Esophagus muscularis mucosa (tissue), 4 donors: ENCODE data around the gene KBTBD13. TPM values are rescaled to one million over a fixed set of nuclear protein-coding genes. Genes with fewer than 3 reads are reported as not detected.

Experiments
- DNase-seq: peaks from one replicate; pipeline ENCODE4 v3.0.0-alpha.2; 2017; ENCODE audit errors: extremely low spot score
- H3K27ac ChIP-seq, 4 donors: fragments of 200-600 bp; sonication (generic); replicated peaks in 1 of 4; 1 replicate in 3 of 4; 2 replicates in 1 of 4; pipeline ENCODE4 v1.5.1; 2016 to 2019; ENCODE audit warnings: mild to moderate bottlenecking in 1 of 4
- H3K27me3 ChIP-seq, 4 donors: fragments of 200-600 bp; sonication (generic); one replicate each; pipeline versions ENCODE4 v1.5.1 to v1.6.0; 2016 to 2019
- H3K36me3 ChIP-seq, 4 donors: fragments of 200-600 bp; sonication (generic); one replicate each; pipeline ENCODE4 v1.5.1; 2016 to 2019
- H3K4me1 ChIP-seq, 4 donors: fragments of 200-600 bp; sonication (generic); one replicate each; pipeline ENCODE4 v1.5.1; 2016 to 2019
- H3K4me3 ChIP-seq, 4 donors: fragments of 200-600 bp; sonication (generic); 1 replicate in 2 of 4; 2 replicates in 2 of 4; pipeline ENCODE4 v1.5.1; 2016 to 2019; ENCODE audit warnings: mild to moderate bottlenecking in 4 of 4, moderate library complexity in 1 of 4
- H3K9me3 ChIP-seq, 4 donors: fragments of 200-600 bp; sonication (generic); 1 replicate in 3 of 4; 2 replicates in 1 of 4; pipeline ENCODE4 v1.5.1; 2016 to 2019
- EP300 ChIP-seq: sonication (generic); formaldehyde crosslinking; IDR thresholded peaks from one replicate; pipeline ENCODE4 v1.6.1; 2017; ENCODE audit warnings: antibody characterized with exemption
- POLR2A ChIP-seq: fragments of 450-650 bp; IDR thresholded peaks from one replicate; pipeline ENCODE4 v1.6.1; 2017; ENCODE audit warnings: antibody characterized with exemption, moderate library complexity, mild to moderate bottlenecking, low read depth
- POLR2AphosphoS5 ChIP-seq, 2 donors: sonication (generic); formaldehyde crosslinking; IDR thresholded peaks; one replicate each; pipeline ENCODE4 v1.6.1; 2017; ENCODE audit warnings: antibody characterized with exemption in 2 of 2
- WGBS: methylation state at CpG from one replicate; pipeline ENCODE4 v1.1.5; 2018; 5-methylcytosine and 5-hydroxymethylcytosine counted together
- intact Hi-C: fragments of 100-400 bp; cut with DNase I; formaldehyde crosslinking; loops from one replicate; pipeline ENCODE4 v1.15.1; 2023
- total RNA-seq, 4 donors: library from RNA; depleted of rRNA; stranded (reverse); fragments of >200 nt; gene quantifications; one replicate each; pipeline versions ENCODE4 v1.1.0 to v1.2.1, GENCODE V29; 2016
- TF ChIP-seq, protein P1 (sequence below), 3 experiments: fragments of 200-600 bp in 2 of 3; fragments of 450-650 bp in 1 of 3; sonication (generic) in 2 of 3; IDR thresholded peaks; one replicate each; pipeline ENCODE4 v1.5.1; 2017 to 2019; ENCODE audit warnings: antibody characterized with exemption in 3 of 3, mild to moderate bottlenecking in 2 of 3, moderate library complexity in 1 of 3

Gene KBTBD13
- total RNA-seq, 4 donors from 2014 or later: 0.17 TPM; not detected in 3

GRCh38 chr15:65057549-65057940 lies 19.0 kb upstream of the KBTBD13 start:
- Histone ChIP-seq H3K27me3 (no peaks in the 10 kb centered on the region), H3K27ac (peak overlapping the region; percentile 95 to 98 (median 96)), H3K4me3 (no peak overlapping the region), H3K36me3 (peaks cover 28 to 65% (median 40%) of the 10 kb centered on the region in 4 donors), H3K9me3 (no peaks in the 10 kb centered on the region), H3K4me1 (peaks cover 44 to 85% (median 84%) of the 10 kb centered on the region in 4 donors)
- TF ChIP-seq POLR2A: no peak
- TF ChIP-seq, protein P1, sequence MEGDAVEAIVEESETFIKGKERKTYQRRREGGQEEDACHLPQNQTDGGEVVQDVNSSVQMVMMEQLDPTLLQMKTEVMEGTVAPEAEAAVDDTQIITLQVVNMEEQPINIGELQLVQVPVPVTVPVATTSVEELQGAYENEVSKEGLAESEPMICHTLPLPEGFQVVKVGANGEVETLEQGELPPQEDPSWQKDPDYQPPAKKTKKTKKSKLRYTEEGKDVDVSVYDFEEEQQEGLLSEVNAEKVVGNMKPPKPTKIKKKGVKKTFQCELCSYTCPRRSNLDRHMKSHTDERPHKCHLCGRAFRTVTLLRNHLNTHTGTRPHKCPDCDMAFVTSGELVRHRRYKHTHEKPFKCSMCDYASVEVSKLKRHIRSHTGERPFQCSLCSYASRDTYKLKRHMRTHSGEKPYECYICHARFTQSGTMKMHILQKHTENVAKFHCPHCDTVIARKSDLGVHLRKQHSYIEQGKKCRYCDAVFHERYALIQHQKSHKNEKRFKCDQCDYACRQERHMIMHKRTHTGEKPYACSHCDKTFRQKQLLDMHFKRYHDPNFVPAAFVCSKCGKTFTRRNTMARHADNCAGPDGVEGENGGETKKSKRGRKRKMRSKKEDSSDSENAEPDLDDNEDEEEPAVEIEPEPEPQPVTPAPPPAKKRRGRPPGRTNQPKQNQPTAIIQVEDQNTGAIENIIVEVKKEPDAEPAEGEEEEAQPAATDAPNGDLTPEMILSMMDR (IDR thresholded peaks at IDR 0.05): no peak
- TF ChIP-seq EP300: no peak
- TF ChIP-seq POLR2AphosphoS5 (IDR thresholded peaks at IDR 0.05): no peak
- intact Hi-C loops: no loop called here
- WGBS: 94% methylated on average over 4 of the region's 8 CpGs
- DNase-seq: no peak

- no peaks in the 10 kb centered on the region for H3K27me3 ChIP-seq
- H3K4me1 ChIP-seq: peaks cover 46 to 97% (median 95%) of the 10 kb centered on the region in 4 donors
- DNase-seq: no peak
- H3K36me3 ChIP-seq: peaks cover 25 to 59% (median 32%) of the 10 kb centered on the region in 4 donors
- intact Hi-C loops: no loop called here
- peak overlapping the region; percentile 95 to 98 (median 96) for H3K27ac ChIP-seq
- WGBS: 84% methylated on average over 3 of the region's 16 CpGs
- no peaks in the 10 kb centered on the region for H3K9me3 ChIP-seq
- no peak overlapping the region for H3K4me3 ChIP-seq
- no peak for TF ChIP-seq EP300
- TF ChIP-seq, protein P1 (IDR thresholded peaks at IDR 0.05): no peak
- no peak for TF ChIP-seq POLR2A
- TF ChIP-seq POLR2AphosphoS5 (IDR thresholded peaks at IDR 0.05): no peak
These were observed 17.9 kb upstream of the KBTBD13 start for GRCh38 chr15:65058394-65059368.

DNA sequence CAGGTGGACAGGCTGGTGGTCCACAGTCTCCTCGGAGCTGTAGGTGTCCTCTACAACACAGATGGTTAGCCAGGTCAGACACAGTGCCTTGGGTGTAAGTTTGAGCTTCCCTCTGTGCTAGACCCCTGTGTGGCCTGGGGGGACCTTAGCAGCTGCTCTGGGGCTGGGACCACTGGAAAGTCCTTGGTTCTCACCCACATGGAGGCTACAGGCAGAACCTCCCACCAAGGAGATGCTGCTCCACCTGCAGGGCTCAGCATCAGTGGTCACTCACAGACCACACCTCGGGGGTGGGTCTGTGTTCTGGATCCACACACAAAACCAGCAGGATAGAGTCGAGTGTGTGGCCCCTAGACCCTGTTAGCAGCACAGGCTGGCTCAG lies 17.2 kb upstream of the KBTBD13 start:
- H3K4me1 ChIP-seq: peaks cover 50 to 100% (median 99%) of the 10 kb centered on the region in 4 donors
- H3K9me3 ChIP-seq: no peaks in the 10 kb centered on the region
- intact Hi-C loops: no loop called here
- H3K27me3 ChIP-seq: no peaks in the 10 kb centered on the region
- DNase-seq: no peak
- H3K4me3 ChIP-seq: no peak overlapping the region
- TF ChIP-seq POLR2AphosphoS5 (IDR thresholded peaks at IDR 0.05): no peak
- TF ChIP-seq, protein P1 (IDR thresholded peaks at IDR 0.05): no peak
- TF ChIP-seq POLR2A: no peak
- no peak for TF ChIP-seq EP300
- H3K36me3 ChIP-seq: peaks cover 21 to 55% (median 28%) of the 10 kb centered on the region in 4 donors
- peak overlapping the region; percentile 95 to 98 (median 96) for H3K27ac ChIP-seq
- 95% methylated on average over 3 of the region's 3 CpGs for WGBS

DNA sequence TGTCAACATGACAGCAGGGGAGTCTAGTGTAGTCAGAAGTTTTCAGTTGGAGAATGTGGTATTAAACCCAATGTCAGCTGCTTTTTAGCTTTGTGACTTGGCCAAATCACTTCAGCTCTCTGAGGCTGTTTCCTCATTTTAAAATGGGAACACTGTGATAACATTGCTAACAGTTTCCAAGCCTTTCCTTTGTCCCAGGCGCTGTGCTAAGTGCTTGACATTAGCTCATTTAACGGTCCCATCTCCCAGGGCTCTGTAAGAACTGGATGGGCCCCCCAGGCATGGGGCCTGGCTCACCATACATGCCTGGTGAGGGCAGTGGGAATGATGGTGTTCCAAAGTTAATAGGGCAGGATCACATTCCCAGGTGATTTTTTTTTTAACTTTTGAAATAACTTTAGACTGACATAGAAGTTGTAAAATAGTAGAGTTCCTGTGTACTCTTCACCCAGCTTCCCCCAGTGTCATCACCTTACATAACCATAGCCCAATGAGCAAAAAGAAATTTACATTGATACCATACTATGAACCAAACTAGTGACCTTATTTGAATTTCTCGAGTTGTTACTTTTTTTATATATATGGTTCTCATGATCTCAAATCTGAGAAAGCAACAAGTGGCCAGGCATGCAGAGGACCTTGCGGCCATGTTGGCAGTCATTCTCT lies 16.5 kb upstream of the KBTBD13 start:
- 75% methylated on average over 4 of the region's 4 CpGs for WGBS
- Histone ChIP-seq H3K9me3 (no peaks in the 10 kb centered on the region), H3K36me3 (peaks cover 16 to 49% (median 26%) of the 10 kb centered on the region in 4 donors), H3K4me1 (peaks cover 50 to 100% (median 99%) of the 10 kb centered on the region in 4 donors), H3K27ac (peak overlapping the region; percentile 95 to 98 (median 96)), H3K4me3 (no peak overlapping the region), H3K27me3 (no peaks in the 10 kb centered on the region)
- intact Hi-C loops: no loop called here
- no peak for TF ChIP-seq POLR2AphosphoS5 (IDR thresholded peaks at IDR 0.05)
- TF ChIP-seq POLR2A: no peak
- no peak for TF ChIP-seq EP300
- TF ChIP-seq, protein P1 (IDR thresholded peaks at IDR 0.05): no peak
- no peak for DNase-seq
